Skin epidermis (tissue), 12 donors: ENCODE measurements around the gene DNAH10.

Source experiments
- H3K27ac ChIP-seq, 21 experiments: fragments of 200-600 bp; sonication (generic) in 11 of 21; one replicate each; pipeline ENCODE4 v1.5.0; 2020; ENCODE audit warnings: mild to moderate bottlenecking in 3 of 21, inconsistent platforms in 2 of 21, moderate library complexity in 2 of 21
- H3K4me3 ChIP-seq, 7 experiments: fragments of 200-600 bp; sonication (generic) in 2 of 7; one replicate each; pipeline ENCODE4 v1.5.0; 2020; ENCODE audit warnings: inconsistent platforms in 2 of 7, mild to moderate bottlenecking in 2 of 7, moderate library complexity in 1 of 7

Gene DNAH10

DNA sequence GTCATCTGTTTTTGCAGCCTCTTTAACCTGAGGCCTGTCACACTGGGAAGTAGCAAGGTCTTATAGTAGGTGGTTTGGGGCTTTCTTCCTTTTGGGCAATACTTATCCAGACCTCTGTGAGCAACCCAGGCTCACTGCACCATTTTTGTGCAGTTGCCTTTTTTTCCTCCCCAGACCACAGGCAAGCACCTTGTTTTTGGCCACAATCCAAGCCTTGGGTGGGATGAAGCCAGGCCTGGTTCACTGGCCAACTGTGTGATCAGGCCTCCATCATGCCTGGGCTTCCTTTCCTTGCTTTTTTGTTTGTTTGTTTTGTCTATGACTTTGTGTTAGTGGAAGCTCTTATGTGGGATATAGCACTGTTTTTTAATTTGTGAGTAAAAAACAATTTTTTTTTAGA, 71.7 kb downstream of the DNAH10 start:
- H3K4me3 ChIP-seq: no peak overlapping the region
- H3K27ac ChIP-seq: no peak overlapping the region

DNA sequence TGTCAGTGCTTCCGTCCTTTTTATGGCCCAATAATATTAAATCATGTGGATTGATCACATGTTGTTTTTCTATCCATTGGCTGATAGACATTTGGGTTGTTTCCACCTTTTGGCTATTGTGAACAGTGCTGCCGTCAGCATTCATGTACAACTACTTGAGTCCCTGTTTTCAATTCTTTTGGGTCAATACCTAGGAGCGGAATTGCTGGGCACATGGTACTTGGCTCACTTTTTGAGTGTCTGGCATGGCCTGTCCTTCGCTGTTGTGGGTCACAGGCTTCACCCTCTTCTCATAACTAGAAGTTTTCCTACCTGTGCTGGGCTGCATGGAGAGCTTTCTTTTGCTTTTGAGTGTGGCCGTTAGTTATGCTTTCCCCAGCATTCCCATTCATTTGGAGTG, 72.7 kb downstream of the DNAH10 start:
- H3K27ac ChIP-seq: no peak overlapping the region
- H3K4me3 ChIP-seq: no peak overlapping the region

DNA sequence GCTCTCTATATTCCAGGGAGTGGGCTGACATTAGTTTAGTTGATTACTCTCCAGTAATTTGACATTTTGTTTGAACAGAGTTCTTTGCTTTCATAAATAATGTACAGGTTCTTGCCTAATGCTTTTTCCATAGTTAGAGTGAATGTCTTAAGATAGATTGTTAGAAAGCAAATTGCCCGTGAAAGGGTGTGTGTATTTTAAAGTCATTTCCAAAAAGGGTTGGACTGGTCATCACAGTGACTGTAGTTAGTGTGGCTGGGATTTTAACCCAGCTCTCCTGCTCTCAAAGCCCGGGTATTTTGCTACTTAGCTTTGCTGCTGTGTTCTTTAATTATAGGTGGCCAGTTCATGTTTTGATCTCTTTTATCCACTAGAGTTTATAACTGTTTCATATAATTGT, 74.2 kb downstream of the DNAH10 start:
- Histone ChIP-seq H3K27ac (no peak overlapping the region), H3K4me3 (no peak overlapping the region)

DNA sequence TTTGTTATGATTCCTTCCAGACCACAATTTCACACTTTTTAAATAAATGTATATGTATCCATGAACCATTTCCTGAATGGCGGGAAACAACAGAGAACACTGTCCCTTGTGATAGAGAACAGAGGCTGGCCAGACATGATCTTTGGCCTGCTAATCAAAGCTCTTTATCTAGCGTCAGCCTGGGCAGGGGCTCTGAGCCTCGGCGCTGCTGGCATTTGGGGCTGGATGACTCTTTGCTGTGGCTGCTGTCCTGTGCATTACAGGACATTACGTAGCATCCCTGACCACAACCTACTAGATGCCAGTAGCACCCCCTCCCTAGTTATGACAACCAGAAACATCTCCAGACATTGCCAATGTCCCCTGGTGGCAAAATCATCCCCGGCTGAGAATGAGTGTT, 77.7 kb downstream of the DNAH10 start:
- no peak overlapping the region for H3K4me3 ChIP-seq
- H3K27ac ChIP-seq: no peak overlapping the region

DNA sequence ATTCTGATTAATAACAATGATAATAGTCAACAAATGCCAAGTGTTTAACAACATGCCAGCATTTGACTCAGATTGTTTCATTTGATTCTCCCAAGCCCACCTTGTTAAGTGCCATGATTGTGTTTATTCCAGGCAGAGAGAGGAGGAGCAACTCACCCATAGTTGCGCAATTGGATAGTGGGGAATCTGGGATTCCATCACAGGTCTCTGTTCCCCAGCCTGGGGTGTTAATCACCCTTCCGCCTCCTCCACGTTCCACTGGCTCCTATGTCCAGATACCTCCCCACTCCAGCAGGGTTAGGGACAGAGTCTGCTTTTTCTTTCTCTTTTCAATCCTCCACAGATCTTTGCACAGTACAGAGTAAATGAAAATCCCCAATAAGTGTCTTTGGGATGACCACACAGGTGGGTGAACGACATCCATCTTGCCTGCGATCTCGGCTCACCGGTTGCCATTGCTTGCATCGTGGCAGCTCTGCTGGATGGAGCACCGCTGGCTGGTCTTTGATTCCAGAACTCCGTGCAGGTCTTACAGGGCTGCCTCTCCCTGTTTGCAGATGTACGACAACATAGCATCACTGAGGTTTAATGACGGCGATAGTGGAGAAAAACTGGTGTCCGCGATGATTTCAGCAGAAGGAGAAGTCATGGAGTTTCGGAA, 78.8 kb downstream of the DNAH10 start:
- H3K4me3 ChIP-seq: no peak overlapping the region
- no peak overlapping the region for H3K27ac ChIP-seq

DNA sequence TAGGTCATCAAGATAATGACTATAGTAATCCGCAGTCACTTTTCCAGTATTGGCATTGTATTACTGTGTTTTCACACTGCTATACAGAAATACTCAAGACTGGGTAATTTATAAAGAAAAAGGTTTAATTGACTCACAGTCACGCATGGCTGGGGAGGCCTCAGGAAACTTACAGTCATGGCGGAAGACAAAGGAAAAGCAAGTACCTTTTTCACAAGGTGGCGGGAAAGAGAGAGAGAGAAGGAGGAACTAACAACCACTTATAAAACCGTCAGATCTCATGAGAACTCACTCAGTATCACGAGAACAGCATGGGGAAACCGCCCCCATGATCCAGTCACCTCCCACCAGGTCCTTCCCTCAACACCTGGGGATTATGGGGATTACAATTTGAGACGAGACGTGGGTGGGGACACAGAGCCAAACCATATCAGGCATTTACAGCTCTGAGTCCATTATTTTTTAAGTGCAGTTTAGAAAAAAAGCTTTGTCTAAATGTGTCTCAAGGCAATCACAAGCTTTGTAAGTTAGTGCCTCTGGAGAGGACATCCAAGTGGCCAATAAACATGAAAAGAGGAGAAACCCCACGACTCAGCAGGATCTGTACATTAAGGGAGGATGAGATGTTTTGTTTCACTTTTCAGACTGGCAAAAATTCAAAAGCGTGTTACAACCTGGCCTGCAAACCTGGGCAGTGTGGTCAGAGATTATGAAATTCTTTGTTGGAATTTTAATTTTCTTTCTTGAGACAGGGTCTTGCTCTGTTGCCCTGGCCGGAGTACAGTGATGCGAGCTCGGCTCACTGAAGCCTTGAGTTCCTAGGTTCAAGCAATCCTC, 82.0 kb downstream of the DNAH10 start:
- no peak overlapping the region for H3K4me3 ChIP-seq
- no peak overlapping the region for H3K27ac ChIP-seq

DNA sequence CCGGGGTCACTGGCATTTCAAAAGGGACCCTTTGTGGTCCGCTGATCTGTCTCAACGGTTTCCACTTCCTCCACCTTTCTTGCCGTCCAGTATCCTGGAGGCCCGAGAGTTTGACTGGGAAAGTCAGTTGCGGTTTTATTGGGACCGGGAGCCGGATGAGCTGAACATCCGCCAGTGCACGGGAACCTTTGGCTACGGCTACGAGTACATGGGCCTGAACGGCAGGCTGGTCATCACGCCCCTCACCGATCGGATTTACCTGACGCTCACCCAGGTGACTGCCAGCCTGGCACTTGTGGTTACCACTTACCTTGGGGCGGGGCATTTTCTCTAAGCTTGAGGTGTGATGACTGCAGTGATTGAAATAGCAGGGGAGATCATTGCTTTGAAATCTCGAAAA, 83.8 kb downstream of the DNAH10 start:
- Histone ChIP-seq H3K27ac (no peak overlapping the region), H3K4me3 (no peak overlapping the region)

DNA sequence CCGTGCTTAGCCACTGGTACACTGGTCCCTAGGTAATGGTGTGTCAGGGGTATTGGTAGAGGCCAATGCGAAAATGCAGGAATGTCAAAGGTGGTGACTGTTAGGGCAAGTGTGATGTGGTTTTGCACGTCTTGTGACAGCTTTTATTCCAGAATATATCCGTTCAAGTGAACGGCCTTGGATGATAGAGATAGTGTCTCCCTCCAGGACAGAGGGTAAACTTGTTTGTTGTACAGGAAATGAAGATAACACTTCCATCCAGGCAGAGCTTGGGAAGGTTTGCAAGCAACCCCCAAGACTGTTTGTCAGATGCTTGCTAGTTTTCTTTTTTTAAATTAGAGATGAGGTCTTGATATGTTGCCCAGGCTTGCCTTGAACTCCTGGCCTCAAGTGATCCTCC, 84.2 kb downstream of the DNAH10 start:
- no peak overlapping the region for H3K4me3 ChIP-seq
- no peak overlapping the region for H3K27ac ChIP-seq

DNA sequence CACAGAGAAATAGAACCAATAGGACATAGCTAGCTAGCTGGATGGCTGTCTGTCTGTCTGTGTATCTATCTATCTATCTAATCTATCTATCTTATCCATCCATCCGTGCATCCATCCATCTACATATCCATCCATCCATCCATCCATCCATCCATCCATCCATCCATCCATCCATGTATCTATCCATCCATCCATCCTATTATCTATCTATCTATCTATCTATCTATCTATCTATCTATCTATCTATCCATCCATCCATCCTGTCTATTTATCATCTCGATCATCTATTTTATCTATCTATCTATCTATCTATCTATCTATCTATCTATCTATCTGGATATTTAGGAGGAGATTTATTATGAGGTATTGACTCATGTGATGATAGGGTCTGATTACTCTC, 84.9 kb downstream of the DNAH10 start:
- no peak overlapping the region for H3K4me3 ChIP-seq
- no peak overlapping the region for H3K27ac ChIP-seq

DNA sequence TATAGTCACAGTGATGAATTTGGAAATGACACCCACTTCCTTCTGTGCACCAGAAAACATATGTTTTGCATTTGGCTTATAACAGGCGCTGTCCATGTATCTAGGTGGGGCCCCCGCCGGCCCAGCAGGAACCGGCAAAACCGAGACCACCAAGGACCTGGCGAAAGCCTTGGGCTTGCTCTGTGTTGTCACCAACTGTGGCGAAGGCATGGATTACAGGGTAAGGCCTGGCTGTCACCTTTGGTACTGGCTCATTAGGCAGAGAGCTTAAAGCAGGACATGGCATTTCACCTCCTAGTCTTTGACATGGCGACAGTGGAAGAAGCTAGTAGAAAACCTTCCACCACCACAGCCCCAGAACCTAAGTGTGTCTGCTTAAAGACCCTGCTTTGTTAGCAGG, 85.8 kb downstream of the DNAH10 start:
- Histone ChIP-seq H3K27ac (no peak overlapping the region), H3K4me3 (no peak overlapping the region)

DNA sequence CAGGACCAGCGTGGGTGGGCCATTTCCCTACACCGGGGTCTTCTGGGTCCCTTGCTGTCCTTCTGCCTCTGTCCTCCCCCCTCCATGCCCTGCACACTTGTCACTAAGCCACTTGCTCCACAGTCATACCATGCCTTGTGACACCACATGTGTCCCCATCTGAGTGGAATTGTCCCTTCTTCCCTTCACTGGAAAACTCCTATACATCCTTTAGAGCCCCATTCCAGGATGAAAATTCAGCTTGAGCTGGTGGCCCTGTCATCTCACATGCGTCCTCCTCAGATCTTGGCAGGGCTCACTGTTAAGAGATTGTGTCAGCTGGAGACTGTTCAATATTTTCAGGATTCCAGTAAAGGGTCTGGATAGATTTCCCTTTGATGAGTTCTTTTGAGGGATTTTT, 87.4 kb downstream of the DNAH10 start:
- Histone ChIP-seq H3K4me3 (no peak overlapping the region), H3K27ac (no peak overlapping the region)

DNA sequence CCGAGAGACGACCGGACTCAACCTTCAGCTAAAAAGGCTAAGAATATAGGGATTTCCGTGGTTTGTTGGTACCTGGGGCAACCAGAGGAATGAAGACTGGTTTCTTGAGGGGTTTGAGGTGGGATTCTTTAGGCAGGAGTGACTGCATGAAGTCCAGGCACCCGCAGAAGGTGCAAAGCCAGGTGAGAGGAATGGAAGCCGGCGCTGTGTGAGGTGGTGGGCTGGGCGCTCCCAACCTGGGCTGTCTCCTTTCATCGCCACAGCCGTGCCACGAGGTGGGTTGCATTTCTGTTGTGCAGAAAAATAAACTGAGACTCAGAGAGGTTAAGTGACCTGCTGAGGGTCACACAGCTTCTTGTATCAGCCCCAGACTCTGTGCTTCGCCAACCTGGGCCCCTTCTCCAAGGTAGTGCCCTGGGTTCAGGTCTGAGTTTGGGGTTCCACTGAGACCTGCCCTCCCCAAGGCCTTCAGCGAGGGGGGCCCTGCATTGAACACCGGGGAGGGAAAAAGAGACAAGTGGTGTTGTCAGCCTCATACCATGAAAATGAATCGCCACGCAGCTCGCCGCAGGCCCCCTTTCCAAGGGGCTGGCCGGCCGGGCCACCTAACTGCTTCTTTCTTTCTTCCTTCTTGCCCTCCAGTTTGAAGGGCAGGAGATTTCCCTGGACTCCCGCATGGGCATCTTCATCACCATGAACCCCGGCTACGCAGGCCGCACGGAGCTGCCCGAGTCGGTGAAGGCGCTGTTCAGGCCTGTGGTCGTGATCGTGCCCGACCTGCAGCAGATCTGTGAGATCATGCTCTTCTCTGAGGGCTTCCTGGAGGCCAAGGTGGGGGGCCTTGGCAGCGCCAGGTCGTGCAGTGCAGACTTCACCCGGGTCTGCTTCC, 88.4 kb downstream of the DNAH10 start:
- Histone ChIP-seq H3K27ac (no peak overlapping the region), H3K4me3 (no peak overlapping the region)

DNA sequence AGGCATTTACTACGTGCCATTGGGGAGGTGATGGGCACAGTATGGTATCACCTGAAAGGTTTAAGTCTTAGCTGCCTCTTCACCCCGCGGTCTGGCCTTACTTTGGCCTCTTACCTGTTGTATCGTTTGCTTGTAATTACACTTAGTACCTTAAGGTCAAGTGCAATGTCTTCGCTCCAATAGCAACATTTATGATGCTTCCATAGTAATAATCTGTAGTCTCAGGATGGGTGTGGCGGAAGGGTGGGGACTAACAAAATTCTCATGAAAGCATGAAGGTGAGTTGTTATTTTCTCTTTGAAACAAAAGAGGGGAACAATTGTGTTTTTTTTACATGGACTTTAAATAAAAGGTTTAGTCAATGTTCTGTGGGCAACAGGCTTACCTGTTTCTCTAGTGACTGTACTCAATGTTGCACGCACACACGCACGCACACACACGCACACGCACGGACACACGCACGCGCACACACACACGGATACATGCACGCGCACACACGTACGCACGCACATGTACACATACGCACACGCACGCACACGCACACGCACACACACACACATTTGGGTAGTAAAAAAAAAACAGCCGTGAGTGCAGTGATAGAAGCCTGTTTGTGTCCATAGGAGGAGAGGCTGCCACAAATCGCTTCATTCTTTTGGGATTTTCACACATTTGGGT, 91.4 kb downstream of the DNAH10 start:
- Histone ChIP-seq H3K27ac (no peak overlapping the region), H3K4me3 (no peak overlapping the region)

DNA sequence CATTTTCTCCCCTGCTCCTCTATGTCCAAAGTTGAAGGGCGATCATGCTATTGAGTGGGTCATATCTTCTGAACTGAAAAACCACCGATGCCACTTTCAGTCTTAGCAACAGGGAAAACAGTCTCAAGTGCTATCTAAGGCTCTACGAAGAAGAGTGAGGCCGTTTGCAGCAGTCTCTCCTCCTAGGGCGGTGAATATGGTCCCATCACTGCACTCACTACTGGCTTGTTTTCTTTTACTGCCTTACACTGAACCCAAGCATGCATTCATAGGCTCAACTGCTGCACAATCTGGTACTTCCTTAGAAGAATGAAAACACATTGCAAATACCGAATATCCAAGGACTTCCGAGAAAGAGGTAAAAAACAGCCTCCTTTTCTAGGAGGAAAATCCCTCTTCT, 92.1 kb downstream of the DNAH10 start:
- H3K4me3 ChIP-seq: no peak overlapping the region
- H3K27ac ChIP-seq: no peak overlapping the region

DNA sequence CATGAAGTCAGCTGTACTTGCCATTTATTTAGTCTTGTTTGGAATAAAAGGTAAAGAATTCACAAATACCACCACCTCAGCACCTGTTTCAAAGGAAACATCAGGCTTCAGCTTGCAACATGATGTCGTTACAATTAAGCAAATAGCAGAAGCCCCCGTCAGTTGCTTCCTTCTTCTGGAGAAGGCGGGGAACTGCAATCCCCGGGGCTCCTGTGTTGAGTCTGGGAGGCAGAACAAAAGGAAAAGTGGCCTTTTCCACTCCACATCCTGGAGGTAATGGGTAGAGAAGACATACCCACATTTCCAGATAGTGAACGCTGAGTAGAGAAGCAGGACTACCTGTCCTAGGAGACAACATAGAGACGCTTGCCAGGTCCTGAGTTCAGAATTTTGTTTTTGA, 92.8 kb downstream of the DNAH10 start:
- no peak overlapping the region for H3K27ac ChIP-seq
- no peak overlapping the region for H3K4me3 ChIP-seq

DNA sequence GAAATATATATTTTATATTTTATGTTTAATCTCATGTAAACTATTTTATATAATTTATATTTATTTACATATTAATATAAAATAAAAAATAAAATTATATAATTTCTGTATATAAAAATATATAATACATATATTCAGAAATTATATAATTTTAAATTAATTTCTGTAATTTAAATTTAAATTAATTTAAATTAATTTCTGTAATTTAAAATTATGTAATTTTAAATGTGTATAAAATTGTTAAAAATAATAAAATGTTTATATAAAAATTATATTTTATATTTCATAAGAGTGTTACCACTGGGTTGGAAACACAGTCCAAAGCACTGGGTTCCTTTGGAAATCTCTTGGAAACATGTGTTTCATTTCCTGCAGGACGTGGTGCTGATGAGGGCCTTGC, 94.6 kb downstream of the DNAH10 start:
- H3K4me3 ChIP-seq: no peak overlapping the region
- no peak overlapping the region for H3K27ac ChIP-seq

DNA sequence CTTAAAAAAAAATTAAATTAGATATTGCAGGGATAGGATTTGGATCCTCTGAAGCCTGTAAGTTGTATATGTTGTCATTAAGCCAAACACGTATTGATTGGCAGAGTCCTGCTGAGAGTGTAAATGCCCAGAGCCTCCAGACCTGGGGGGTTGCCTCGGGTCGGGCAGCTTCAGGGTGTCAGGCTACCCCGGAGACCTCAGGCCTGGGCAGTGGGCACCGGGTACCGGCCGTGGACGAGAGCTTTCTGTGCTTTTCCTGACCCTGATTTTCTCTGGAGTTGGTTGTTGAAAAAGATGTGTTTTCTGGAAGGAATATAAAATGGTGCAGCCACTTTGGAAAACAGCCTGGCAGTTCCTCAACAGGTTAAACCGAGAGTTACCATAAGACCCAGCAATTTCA, 96.1 kb downstream of the DNAH10 start:
- Histone ChIP-seq H3K4me3 (no peak overlapping the region), H3K27ac (no peak overlapping the region)

DNA sequence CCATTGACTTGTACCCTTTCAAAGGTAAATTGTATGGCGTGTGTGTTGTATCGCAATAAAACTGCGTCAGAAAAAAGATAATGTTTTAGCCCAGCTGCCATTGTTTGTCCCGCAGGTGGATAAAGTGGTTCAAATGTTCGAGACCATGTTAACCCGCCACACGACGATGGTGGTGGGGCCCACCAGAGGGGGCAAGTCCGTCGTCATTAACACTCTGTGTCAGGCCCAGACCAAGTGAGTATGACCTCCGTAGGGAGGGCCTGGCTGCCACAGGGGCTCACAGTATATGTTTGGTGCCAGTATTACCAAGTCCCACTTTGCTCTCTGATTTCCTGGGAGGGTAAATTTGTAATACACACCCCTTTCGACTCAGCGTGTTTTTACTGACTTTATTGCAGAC, 96.9 kb downstream of the DNAH10 start:
- Histone ChIP-seq H3K4me3 (no peak overlapping the region), H3K27ac (no peak overlapping the region)

DNA sequence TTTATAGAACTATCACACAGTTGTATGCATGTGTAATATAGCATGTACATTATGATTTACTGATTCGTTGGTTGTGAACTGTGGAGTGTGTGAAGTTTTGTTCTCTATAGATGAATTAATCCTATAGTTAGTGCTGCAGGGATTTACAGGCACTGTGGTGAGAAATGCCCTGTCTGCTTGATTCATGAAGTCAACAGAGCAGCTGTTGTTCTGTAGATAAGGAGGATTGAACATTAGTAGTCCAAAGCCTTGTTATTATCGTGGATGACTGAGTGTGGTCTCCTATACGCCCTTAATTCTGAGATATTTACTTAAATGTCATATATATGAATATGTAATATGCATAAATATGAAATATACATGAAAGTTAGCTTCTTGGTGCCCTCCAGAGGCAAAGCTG, 98.3 kb downstream of the DNAH10 start:
- Histone ChIP-seq H3K27ac (no peak overlapping the region), H3K4me3 (no peak overlapping the region)

DNA sequence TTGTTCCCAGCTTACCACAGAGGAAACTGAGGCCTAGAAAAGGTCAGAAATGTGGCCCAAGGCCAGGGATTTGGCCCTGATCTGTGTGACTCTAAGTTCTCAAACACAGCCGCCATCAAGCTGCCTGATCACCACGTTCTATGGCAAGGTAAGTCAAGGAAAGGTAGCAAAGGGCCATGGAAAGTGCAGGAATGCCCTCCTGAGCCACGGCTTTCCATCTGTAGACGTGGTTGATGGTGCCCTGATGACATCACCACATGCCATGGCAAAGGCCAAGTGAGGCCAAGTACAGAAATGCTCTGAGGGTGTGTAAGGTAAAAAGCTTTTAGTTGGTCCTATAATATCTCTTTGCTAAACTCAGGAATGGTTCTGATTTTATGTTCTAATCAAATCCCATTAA, 99.3 kb downstream of the DNAH10 start:
- Histone ChIP-seq H3K27ac (no peak overlapping the region), H3K4me3 (no peak overlapping the region)
